ENCODE data around the gene RHOF. TPM values are rescaled to one million over a fixed set of nuclear protein-coding genes. Genes with fewer than 3 reads are reported as not detected.

RHOF gene
- polyA plus RNA-seq, 5 donors, result 7.2 to 13.7 (median 11.1) TPM

- no peak for DNase-seq
These were observed 29.1 kb upstream of the RHOF start for GRCh38 chr12:121822393-121823100.

DNA sequence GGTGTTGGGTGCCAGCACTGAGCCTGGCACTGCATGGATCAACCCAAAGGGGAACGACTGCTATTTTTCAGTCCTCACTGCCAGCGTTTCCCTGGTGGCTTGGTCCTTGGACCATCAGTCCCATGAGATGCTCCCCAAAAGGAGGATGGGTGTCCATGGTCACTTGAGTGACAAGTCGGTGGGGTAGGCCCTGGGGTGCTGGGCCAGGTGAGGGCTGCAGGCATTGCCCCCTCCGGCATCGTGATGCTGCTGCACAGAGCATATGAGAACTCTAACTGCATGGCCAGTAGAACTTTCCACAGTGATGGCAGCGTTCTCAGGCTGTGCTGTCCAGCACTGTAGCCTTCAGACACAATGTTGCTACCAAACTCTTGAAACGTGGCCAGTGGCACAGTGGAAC, 26.6 kb upstream of the RHOF start:
- no peak for DNase-seq

DNA sequence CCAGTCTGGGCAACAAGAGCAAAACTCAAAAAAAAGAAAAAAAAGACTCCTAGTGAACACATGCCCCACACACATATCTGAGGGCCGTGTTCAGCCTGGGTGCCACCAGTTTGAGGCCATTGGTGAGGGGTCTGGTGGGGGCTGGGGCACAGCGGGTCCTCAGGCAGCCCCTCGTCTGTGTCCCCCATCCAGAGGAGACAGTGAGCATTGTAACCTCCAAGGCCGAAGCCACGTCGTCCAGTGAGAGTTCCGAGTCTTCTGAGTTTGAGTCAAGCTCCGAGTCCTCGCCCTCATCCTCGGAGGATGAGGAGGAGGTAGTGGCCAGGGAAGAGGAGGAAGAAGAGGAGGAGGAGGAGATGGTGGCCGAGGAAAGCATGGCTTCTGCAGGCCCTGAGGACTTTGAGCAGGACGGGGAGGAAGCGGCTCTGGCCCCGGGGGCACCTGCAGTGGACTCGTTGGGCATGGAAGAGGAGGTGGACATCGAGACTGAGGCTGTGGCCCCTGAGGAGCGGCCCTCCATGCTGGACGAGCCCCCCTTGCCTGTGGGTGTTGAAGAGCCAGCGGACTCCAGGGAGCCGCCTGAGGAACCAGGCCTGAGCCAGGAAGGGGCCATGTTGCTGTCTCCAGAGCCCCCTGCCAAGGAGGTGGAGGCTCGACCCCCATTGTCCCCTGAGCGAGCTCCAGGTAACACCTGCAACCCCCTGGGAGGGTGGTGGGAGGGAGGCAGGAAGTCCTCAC, 25.9 kb upstream of the RHOF start:
- DNase-seq, result no peak

DNA sequence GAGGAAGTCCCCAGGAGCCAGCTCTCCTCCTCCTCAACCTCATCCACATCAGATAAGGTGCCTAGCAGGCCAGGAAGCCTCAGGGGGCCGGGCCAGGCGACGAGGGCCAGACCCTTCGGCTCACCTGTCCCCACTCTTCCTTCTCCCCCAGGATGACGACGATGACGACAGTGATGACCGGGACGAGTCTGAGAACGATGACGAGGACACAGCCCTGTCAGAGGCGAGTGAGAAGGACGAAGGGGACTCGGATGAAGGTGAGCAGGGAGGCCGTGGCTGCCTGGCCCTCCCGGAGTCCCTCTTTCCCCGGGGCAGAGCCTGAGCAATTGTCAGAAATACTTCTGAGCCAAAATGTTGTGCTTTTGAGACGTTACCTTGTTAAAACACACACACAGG, 24.2 kb upstream of the RHOF start:
- no peak for DNase-seq

DNA sequence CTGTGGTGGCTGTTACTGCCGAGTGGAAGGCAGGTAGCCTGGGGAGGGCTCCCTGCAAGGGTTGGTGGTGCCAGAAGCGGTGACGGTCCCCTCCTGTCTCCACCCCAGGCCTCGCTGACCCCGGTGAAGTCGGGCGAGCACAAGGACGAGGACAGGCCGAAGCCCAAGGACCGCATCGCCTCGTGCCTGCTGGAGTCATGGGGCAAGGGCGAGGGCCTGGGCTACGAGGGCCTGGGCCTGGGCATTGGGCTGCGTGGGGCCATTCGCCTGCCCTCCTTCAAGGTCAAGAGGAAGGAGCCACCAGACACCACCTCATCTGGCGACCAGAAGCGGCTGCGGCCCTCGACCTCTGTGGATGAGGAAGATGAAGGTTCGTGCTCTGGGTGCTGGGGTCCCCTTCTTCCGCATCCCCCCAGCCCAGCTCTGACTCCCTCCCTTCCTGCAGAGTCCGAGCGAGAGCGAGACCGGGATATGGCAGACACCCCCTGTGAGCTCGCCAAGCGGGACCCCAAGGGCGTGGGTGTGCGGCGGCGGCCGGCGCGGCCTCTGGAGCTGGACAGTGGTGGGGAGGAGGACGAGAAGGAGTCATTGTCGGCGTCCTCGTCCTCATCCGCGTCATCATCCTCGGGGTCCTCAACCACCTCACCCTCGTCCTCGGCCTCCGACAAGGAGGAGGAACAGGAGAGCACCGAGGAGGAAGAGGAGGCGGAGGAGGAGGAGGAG, 23.6 kb upstream of the RHOF start:
- no peak for DNase-seq

GRCh38 chr12:121815263-121815662, 21.8 kb upstream of the RHOF start:
- no peak for DNase-seq

DNA sequence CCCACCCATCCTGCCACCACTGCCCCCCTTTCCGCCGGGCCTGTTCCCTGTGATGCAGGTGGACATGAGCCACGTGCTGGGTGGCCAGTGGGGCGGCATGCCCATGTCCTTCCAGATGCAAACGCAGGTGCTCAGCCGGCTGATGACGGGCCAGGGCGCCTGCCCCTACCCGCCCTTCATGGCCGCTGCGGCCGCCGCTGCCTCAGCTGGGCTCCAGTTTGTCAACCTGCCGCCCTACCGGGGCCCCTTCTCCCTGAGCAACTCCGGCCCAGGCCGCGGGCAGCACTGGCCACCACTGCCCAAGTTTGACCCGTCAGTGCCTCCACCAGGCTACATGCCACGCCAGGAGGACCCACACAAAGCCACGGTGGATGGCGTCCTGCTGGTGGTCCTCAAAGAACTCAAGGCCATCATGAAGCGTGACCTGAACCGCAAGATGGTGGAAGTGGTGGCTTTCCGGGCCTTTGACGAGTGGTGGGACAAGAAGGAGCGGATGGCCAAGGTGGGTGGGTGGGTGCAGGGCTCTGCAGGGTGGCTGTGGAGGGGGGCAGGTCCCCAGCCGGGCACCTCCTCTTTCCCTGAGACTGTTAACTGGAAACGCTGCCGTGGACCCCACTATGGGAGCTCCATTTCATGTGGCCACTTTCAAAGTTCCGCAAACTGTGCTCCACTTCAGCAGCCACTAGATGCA, 21.1 kb upstream of the RHOF start:
- DNase-seq, result no peak

DNA sequence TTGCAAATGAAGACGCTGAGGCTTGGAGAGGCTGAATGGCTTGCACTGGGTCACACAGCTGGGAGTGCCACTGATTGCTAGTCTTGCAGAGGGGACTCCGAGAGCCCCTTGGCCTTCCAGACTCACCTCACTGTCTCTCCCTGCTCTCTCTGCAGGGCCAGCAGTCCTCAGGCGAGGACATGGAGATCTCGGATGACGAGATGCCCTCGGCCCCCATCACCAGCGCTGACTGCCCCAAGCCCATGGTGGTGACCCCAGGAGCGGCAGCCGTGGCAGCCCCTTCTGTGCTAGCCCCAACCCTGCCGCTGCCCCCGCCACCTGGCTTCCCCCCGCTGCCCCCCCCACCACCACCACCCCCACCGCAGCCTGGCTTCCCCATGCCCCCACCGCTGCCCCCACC, 20.5 kb upstream of the RHOF start:
- DNase-seq, result no peak

DNA sequence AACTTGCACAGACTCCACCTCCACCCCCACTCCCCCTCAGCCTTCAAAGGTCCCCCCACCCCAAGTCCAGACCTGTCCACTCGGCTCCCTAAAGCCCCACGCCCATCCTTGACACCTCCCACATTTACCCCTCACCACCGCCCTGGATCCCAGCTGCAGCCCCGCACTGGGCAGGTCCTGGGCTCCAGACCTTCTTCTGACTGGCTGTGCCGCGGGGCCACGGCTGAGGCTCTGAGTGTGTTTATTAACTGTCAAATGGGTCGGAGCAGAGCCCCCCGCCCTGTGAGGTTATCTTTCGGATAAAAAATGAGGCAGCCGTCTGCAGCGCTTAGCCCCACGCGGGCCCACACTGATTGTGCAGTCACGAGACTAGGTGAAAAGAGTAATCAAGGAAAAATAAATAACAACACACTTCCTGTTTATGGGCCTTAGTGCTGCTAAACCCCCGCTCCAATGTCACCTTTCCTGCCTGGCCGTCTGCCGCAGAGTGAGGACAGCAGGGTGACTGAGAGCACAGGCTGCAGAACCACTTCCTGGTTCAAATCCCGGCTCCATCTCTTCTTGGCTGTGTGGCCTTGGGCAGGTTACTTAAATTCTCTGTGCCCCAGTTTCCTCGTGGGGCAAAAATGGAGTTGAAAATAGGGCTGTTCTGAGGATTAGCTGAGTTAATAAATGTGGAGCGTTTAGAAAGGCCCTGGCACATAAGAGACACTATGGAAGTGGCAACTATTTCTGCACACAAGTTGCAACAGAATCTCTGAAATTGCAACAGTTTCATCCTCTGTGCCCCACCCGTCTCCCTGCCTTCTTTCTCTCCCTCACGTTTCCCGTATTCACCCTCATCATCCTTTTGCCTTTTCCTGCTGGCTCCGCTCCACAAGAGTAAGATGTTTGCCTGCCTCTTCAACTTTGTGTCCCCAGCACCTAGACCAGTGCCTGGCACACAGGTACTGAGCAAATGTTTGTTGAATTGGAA, 19.7 kb upstream of the RHOF start:
- no peak for DNase-seq

DNA sequence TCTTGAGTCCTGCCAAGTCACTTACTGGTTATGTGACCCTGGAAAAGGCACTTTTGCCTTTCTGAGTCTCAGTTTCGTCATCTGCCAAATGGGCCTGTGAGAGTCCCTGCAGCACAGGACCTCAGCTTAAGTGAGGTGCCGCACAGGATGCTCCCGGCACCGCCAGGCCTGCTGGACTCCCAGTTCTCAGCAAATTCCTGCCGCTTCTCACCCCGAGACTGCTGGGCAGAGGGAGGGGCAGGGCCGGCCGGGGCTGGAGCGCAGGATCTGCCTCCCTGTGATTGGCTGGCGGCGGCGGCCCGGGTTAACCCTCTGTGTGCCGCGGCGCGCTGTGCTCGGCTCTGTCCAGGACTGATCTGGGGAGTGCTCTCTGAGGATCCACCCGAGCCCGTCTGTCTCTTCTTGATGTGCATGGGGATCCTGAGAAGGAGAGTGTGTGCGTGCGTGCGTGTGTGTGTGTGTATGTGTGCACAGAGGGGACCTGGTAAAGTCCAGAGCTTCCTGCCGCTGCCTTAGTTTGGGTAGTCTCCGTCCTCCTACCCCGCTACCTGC, 18.9 kb upstream of the RHOF start:
- DNase-seq, result peak in 1 of 2 donors; percentile 60

DNA sequence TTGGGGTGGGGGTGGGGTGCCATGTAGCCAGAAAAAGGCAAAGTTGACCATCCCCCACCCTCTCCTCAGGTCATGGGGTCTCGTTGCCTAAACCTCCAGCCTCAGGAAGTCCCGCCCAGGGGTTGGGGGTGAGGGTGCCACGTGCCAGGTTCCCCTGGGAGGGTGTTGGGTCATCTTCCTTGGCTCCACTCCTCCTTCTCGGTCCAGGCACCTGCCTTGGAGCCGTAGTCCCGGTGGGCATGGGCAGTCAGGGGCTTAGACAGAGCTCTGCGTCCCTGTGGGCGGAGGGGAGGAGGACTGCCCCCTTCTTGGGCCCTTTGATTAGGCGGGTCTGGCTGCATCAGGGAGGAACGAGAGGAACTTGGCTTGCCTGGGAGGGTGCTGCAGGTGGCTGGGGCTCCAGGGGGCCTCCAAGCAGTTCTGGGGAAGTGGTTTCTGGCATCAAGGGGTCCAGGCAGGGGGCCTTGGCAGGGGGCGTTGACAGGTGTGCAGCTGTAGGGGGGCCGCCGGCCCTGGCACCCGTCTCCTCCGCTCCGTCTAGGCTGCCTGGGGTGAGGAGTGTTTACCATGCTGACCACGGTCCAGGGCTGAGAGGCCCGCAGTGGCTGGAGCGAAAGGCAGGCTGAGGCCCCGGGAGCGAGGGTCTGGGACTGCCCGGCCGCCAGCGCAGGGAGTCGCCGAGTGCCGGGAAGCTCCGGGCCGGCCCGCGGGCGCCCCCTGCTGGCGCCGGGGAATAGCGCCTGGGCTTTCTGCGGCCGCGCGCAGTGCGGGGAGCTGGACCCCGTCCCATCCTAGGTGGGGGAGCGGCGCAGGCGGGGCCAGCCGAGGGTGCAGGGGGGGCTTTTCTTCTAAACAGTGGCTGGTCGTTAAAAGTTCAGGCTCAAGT, 18.2 kb upstream of the RHOF start:
- peak in 1 of 2 donors; percentile 74 for DNase-seq

DNA sequence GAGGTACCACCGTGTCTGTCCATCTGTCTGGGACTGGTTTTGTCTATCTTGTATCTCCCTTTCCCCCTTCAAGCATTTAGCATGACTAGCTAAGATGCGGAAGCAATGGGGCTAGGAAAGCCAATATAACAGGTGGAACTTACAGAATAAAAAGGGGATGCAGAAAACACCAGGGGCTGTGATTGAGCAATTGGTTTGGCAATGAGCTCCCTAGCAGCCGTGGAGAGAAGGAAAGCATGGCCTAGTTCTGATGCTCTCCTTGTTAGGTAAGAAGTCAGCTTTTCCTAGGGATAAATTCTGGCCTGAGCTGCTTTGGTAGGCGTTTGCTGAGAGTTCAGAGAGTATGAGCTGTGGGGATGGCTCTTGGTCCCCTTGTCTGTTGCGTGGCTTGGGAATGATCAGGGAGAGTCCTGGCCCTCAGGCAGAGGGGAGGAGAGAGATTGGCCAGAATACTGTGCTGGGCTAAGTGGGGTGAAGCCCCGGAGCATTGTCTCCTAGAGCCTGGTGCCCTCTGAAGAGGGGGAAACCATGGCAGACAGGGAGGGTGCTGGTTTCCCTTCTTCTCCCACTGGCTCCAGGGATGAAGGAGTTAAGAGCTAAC, 17.4 kb upstream of the RHOF start:
- no peak for DNase-seq

GRCh38 chr12:121810234-121810817, 16.8 kb upstream of the RHOF start:
- no peak for DNase-seq

DNA sequence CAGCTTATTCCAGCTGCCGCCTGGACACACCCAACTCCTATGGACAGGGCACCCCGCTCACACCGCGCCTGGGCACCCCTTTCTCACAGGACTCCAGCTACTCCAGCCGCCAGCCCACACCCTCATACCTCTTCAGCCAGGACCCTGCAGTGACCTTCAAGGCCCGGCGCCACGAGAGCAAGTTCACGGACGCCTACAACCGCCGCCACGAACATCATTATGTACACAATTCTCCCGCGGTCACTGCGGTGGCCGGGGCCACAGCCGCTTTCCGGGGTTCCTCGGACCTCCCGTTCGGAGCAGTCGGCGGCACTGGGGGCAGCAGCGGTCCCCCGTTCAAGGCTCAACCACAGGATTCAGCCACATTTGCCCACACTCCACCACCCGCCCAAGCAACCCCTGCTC, 16.2 kb upstream of the RHOF start:
- DNase-seq, result no peak

GRCh38 chr12:121808623-121809022, 15.1 kb upstream of the RHOF start:
- DNase-seq, result no peak

DNA sequence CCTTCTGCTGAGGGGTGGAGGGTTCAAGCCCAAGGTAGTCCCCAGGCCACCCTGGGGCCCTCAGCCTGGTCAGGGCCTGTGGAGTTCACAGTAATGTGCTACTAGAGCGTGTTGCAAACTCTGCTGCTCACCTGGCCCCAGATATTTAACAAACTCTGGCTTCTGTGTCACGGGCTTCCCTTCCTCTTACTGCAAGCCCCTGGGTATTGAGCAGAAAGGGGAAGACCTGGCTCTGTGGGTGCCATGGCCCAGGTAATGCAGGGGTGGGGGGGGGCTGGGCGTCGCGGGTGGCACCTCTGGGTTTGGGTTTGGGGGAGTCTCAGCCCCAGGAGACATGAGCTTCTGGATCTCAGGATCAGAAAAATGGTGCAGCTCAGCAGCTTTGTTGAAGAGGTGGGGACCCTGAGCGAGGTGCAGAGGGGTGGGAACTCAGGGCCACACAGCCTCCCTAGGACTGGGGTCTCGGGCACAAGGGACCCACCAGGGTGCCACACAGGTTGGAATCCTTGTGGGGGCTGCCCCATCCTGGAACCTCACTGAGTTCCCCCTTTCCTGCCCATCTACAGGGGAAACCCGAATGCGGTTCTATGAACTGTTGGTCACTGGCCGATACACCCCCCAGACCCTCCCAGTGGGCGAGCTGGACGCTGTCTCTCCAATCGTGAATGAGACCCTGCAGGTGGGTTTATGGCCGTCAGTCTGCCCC, 14.3 kb upstream of the RHOF start:
- DNase-seq, result no peak

GRCh38 chr12:121806546-121807423, 13.3 kb upstream of the RHOF start:
- DNase-seq, result no peak
